Activated CD4-positive, alpha-beta T cell treated with anti-CD3 and anti-CD28 coated beads, Interleukin-2, amount 50 U/mL, for 16 hours (primary cell): ENCODE measurements around the gene HPSE2.
"Not testable (repeated sequence)": the region's sequence is repeated elsewhere in the genome, so short reads cannot be mapped to it uniquely, and the experiment has no call there.

Experiments
- DNase-seq: peaks from one replicate; pipeline ENCODE4 v3.0.0-alpha.2; 2020

Gene HPSE2

GRCh38 chr10:98539578-98539977 lies 696.1 kb downstream of the HPSE2 start:
- DNase-seq, result no peak

DNA sequence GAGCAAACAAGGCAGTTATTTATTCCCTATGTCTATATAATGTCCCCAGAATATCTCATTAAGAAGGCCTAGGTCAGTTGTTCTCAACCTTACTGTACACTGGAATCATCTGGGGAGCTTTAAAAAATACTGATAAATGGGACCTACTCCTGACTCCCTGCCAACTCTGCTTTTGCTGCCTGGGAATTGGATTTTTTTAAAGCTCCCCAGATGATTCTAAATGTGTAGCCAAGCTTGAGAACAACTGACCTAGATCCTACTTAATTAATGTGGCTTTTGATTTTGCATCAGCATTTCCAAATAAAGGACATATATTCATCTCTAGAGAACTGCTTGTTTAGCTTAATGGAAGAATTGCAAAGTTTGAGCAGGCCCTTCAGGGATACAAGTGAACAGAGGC lies 697.2 kb downstream of the HPSE2 start:
- no peak for DNase-seq

- no peak for DNase-seq
Observed at GRCh38 chr10:98536551-98536950, 699.1 kb downstream of the HPSE2 start.

GRCh38 chr10:98533746-98534445 lies 701.8 kb downstream of the HPSE2 start:
- DNase-seq, result no peak

DNA sequence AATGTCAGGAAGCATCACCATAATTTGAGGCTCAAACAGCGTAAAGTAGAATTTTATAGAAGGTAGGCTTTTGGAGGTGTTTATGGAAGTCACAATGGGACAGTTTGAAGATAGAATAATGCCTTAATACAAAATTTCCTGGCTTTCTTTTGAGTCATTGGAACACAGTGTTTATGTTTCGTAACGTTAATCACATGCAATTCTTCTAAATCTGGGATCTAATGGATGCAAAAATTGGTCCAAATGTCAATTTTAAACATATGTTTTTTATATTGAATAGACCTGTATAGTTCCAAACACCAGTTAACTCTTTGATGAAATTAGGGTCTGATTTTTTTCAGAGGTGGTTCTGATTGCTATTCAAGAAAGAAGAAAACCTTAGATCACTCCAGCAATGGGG lies 702.4 kb downstream of the HPSE2 start:
- DNase-seq, result no peak

GRCh38 chr10:98528805-98529183 lies 706.9 kb downstream of the HPSE2 start:
- DNase-seq, result no peak

DNA sequence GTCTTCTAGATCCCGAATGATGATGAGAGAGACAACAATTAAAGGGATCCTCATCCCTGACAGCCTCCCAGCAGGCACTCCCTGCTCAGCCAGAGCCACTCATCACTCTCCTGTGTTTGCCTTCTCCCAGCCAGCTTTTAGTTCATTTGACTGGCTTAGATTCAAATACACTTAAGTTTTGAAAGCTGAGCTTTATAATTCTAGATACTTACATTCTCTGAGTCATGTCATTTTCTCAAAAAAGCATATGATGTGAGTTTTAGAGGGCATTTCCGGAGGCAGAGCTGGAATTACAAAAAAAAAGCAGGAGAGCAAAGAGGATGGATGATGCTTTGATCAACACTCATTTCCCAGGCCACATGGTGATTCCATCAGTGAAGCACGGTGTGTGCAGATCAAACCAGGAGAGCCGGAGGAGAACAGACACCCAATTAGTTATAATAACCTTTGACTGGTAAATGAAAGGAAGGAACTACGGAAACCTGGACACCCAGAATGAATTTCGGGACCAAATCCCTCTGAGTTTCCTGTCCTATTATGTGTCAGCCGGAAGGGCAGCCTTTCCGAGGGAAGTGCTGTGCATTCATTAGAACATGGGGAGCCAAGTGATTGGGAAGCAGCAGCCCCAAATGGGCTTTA lies 707.4 kb downstream of the HPSE2 start:
- DNase-seq, result no peak

GRCh38 chr10:98525969-98526368 lies 709.7 kb downstream of the HPSE2 start:
- no peak for DNase-seq

DNA sequence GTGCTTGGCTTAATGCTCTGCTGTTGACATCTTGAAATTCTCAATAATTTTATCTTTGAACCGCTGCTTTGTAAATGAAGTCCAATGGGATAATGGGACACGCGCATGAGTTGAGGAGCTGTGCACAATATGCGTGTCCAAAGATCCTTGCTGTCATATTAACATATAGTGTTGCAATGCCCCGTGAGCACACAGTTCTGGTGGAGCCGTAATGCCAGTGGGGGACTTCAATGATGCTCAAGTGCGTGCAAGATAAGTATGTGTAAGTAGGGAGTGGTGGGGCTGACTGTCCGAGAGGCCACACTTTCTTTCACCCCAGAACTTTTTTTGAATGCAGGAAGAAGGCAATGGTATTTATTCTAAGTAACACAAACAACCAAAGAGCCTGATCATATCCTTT lies 711.5 kb downstream of the HPSE2 start:
- DNase-seq, result no peak

DNA sequence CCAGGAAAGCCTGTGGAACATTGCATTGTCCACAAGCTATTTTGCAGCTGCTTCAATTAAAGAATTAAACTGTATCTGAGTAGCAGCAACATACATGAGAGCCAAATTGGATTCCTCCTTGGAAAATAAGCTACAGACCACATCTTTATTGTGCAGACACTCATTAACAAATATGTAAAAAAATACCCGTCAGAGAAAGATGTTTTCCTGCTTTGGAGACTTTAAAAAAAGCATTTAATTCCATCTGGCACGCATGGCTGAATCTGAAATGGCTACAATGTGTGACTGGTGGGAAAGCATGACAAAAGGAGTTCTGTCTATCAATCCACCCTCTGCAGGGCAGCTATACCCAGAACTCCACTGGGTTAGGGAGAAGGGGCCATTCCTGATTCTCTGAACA lies 715.8 kb downstream of the HPSE2 start:
- no peak for DNase-seq

DNA sequence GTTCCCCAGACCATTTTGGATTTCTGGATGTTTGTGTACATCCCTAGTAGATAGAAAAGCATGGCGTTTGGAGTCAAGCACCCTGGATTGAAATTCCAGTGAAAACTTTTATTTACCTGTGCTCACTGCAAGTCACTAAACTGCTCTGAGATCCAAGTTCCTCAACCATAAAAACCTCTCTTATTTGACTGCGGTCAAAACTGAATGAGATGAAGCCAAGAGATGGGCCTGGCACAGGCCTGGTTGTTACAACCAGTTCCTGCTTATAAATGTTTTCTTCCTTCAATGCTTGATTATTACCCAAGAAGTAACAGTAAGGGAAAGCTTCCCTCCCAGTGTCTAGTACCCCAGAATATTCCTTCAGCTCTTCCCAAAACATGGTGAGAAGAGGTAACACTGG lies 718.0 kb downstream of the HPSE2 start:
- DNase-seq, result no peak

DNA sequence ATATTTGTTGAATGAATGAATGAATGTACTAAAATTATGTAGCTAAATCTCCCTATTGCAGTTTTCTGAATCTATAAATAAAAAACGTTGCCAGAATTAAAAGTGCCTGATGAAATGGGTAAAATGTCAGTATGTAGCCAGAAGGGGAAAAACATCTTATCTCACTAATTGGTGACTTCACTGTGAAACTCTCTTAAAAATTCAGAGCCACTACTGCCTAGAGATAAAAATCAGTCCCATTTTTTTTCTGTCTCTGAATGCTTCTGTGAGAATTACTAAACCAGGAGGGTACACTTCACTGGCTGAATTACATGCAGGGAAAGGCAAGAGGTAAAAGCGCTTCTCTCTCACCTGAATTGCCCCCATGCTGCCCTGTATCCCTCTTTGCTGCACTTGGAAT lies 719.3 kb downstream of the HPSE2 start:
- no peak for DNase-seq

DNA sequence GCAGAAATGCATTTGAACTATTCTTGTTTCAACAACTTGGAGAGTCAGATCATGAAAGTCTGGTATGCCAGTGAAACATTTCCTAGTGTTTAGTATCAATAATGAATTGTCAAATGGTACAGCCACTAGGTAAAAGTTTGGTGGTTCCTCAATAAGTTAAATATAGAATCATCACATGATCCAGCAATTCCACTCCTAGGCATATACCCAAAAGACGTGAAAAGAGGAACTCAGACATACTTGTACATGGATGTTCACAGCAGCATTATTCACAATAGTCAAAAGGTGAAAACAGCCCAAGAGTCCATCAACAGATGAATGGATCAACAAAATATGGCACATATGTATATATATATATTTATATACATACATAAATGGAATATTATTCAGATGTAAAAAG lies 721.9 kb downstream of the HPSE2 start:
- no peak for DNase-seq

GRCh38 chr10:98511876-98512275 lies 723.8 kb downstream of the HPSE2 start:
- no peak for DNase-seq

GRCh38 chr10:98510412-98510995 lies 725.1 kb downstream of the HPSE2 start:
- no peak for DNase-seq

DNA sequence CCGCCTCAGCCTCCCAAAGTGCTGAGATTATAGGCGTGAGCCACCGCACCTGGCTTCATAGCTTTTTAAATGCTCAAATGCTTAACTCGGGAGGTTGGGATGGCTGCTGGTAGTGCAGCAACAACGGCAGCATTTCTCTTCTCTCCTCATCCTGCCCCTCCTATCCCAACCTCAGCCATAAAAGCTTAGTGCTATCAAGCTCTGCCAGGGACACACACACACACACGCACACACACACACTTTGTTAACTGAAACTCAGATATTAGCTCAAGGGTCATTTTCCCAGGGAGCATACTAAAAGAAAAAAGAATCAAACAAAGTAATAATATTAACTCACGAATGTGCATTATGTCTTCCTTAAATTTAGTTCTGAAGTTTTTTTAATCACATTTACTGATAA lies 725.9 kb downstream of the HPSE2 start:
- no peak for DNase-seq

DNA sequence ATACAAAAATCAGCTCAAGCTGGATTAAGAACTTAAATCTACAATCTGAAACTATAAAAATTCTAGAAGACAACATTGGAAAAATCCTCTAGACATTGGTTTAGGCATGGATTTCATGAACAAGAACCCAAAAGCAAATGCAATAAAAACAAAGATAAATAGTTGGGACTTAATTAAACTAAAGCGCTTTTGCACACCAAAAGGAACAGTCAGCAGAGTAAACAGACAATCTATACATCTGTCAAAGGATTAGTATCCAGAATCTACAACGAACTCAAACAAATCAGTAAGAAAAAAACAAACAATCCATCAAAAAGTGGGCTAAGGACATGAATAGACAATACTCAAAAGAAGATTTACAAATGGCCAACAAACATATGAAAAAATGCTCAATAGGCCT lies 733.1 kb downstream of the HPSE2 start:
- not testable (repeated sequence) for DNase-seq

DNA sequence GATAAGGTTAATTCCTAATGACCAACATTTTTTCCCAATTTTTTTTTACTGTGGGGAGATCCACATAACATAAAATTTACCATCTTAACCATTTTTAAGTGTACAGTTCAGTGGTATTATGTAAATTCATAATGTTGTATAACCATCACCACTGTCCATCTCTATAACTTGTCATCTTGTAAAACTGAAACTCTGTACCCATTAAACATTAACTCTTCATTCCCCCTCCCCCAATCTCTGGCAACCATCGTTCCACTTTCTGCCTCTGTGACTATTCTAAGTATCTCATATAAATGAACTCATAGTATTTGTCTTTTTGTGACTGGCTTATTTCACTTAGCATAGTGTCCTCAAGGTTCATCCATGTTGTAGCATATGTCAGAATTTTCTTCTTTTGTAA lies 742.9 kb downstream of the HPSE2 start:
- DNase-seq, result no peak

GRCh38 chr10:98489561-98490481 lies 745.8 kb downstream of the HPSE2 start:
- DNase-seq, result no peak

DNA sequence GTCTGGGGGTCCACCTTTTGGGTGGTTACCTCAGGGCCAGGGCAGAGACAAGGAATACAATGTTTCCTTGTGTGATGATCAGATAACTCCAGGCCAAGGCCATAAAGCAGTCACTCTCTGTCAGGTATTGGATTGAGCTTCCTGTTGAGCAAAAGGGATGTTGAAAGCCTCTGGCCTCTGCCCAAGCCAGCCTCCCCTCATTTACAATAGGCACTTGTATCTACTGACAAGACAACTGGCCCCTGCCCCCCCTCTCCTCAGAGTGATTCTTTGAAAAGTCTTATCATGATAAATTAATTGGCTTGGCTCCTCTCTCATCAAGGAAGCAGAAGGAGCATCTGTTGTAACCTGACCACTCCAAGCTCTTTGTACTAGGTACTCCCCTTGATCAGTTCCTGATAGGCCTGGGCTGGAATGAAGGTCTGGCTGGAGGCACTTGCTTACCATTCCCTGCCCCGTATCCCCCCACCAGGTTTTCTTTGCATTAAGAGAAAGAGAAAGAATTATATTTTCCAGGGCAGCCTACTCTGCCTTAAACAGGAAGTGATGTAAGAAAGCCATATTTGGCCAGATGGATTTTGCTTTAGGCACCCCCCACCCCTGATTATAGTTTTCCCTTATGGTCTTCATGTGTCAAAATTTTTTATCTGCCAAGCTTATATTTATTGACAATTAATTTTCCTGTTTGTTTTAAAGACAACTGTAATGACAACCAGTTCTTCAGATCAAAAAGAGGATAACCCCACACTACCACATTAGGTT lies 746.8 kb downstream of the HPSE2 start:
- no peak for DNase-seq

DNA sequence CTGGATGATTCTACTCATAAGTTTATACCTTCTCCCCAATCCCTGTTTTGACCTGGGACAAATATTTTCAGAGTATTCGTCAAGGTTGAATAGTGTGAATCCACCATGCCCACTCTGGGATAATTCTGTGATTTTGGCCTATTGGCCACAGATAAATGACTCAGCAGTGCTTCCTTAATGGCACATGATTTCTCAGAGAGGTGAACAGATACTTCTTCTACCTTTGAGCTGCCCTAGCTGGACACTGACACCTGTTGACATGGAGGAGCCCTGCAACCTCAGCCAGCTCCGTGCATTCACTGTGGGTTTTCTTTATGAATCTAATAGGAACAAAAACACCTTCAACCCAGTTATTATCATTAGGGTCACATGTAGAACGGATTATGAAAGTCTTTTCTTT lies 748.0 kb downstream of the HPSE2 start:
- no peak for DNase-seq

DNA sequence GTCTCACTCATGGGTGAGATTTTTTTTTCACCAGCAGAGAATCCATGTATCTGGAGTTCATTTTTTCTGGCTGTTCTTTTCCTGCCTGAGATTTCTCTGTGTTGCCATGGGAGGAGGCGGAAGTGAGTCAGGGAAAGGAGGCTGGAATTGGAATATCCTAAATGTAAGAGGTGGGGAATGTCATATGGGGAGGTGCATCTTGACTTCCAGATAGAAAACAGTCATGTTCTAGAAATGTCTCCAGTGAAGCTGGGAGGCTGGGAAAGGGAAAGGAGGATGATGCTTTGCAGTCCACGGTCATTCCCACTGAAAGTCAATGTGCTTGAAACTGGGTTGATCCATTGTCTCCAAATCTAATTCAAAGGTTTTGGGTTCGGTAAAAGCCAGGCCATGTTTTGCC lies 749.2 kb downstream of the HPSE2 start:
- no peak for DNase-seq

- no peak for DNase-seq
Observed at GRCh38 chr10:98485959-98486358, 749.7 kb downstream of the HPSE2 start.
